WTC11 (cell line): ENCODE results near the gene RASAL2. TPM values are rescaled to one million over a fixed set of nuclear protein-coding genes. Genes with fewer than 3 reads are reported as not detected.

Experiments
- ATAC-seq: fragments of 200-7000 bp; cut with Tn5 transposase; 2 replicates; pipeline ENCODE4 v1.10.0; 2021; ENCODE audit warnings: mild to moderate bottlenecking, moderate library complexity
- CTCF ChIA-PET: fragments of 300-600 bp; sonication (Branson Sonifier 250); formaldehyde crosslinking; loops from one replicate; lab custom pipeline; 2021; ENCODE audit warnings: antibody characterized with exemption; lab: Charles Lee
- POLR2A ChIA-PET: fragments of 350-600 bp; sonication (Branson Sonifier 250); formaldehyde crosslinking; loops from one replicate; lab custom pipeline; 2021; ENCODE audit warnings: antibody characterized with exemption; lab: Charles Lee
- DNase-seq: peaks from one replicate; pipeline ENCODE4 v3.0.0; 2021; ENCODE audit warnings: low spot score
- H3K27ac Mint-ChIP-seq: 2 replicates; pipeline ENCODE4 v1.8.0; 2021; ENCODE audit warnings: mixed read lengths
- H3K27me3 Mint-ChIP-seq: 2 replicates; pipeline ENCODE4 v1.8.0; 2021; ENCODE audit warnings: low read depth, mild to moderate bottlenecking, moderate library complexity, mixed read lengths
- H3K36me3 Mint-ChIP-seq: 2 replicates; pipeline ENCODE4 v1.8.0; 2021; ENCODE audit warnings: mixed read lengths
- H3K4me1 Mint-ChIP-seq: 2 replicates; pipeline ENCODE4 v1.8.0; 2022; ENCODE audit warnings: mixed read lengths
- H3K4me3 Mint-ChIP-seq: 2 replicates; pipeline ENCODE4 v1.8.0; 2021; ENCODE audit warnings: mild to moderate bottlenecking, moderate library complexity, mixed read lengths
- H3K9me3 Mint-ChIP-seq: 2 replicates; pipeline ENCODE4 v1.8.0; 2021; ENCODE audit warnings: mixed read lengths
- ATF1 ChIP-seq: sonication (generic); formaldehyde crosslinking; IDR thresholded peaks from 2 replicates; pipeline ENCODE4 v1.8.1; 2023; ENCODE audit warnings: mild to moderate bottlenecking, moderate library complexity, missing genetic modification reagents
- FOXP1 ChIP-seq: sonication (generic); formaldehyde crosslinking; IDR thresholded peaks from 2 replicates; pipeline ENCODE4 v1.8.0; 2022; ENCODE audit warnings: missing genetic modification reagents, mild to moderate bottlenecking, moderate library complexity, borderline replicate concordance
- GABPB1 ChIP-seq: sonication (generic); formaldehyde crosslinking; IDR thresholded peaks from 2 replicates; pipeline ENCODE4 v1.8.1; 2023; ENCODE audit warnings: mild to moderate bottlenecking, missing genetic modification reagents
- GRHL2 ChIP-seq: fragments of 250-450 bp; sonication (Bioruptor Pico); IDR thresholded peaks from 2 replicates; pipeline ENCODE4 v1.8.0; 2022; ENCODE audit warnings: mild to moderate bottlenecking, moderate library complexity; ENCODE audit not compliant: insufficient replicate concordance, severe bottlenecking
- HMGA2 ChIP-seq: fragments of 250-450 bp; sonication (Bioruptor Pico); IDR thresholded peaks from 2 replicates; pipeline ENCODE4 v1.4.0; 2021; ENCODE audit warnings: mild to moderate bottlenecking, moderate library complexity
- OVOL2 ChIP-seq: fragments of 250-450 bp; sonication (Bioruptor Pico); IDR thresholded peaks from 2 replicates; pipeline ENCODE4 v1.9.0; 2021; ENCODE audit warnings: mild to moderate bottlenecking, borderline replicate concordance
- SMAD4 ChIP-seq: sonication (generic); formaldehyde crosslinking; IDR thresholded peaks from 2 replicates; pipeline ENCODE4 v1.8.0; 2022; ENCODE audit warnings: mild to moderate bottlenecking, missing genetic modification reagents
- TCF7 ChIP-seq: sonication (generic); formaldehyde crosslinking; IDR thresholded peaks from 2 replicates; pipeline ENCODE4 v1.8.0; 2022; ENCODE audit warnings: mild to moderate bottlenecking, low read depth, missing genetic modification reagents, moderate library complexity
- TEAD4 ChIP-seq: sonication (generic); formaldehyde crosslinking; IDR thresholded peaks from 2 replicates; pipeline ENCODE4 v1.8.0; 2022; ENCODE audit warnings: mild to moderate bottlenecking, missing genetic modification reagents
- ZNF263 ChIP-seq: sonication (generic); formaldehyde crosslinking; IDR thresholded peaks from 2 replicates; pipeline ENCODE4 v1.8.1; 2022; ENCODE audit warnings: low read depth, mild to moderate bottlenecking, moderate library complexity, missing genetic modification reagents
- ZNF416 ChIP-seq: fragments of 250-450 bp; sonication (Bioruptor Pico); IDR thresholded peaks from 2 replicates; pipeline ENCODE4 v1.9.0; 2021; ENCODE audit warnings: mild to moderate bottlenecking, inconsistent platforms
- total RNA-seq: library from RNA; stranded (reverse); gene quantifications from 3 replicates; pipeline ENCODE4 v1.2.3, GENCODE V29; 2021
- TF ChIP-seq, protein P1 (sequence below): sonication (generic); formaldehyde crosslinking; IDR thresholded peaks from 2 replicates; pipeline ENCODE4 v1.8.0; 2023; ENCODE audit warnings: mild to moderate bottlenecking, missing genetic modification reagents
- TF ChIP-seq, protein P2 (sequence below): sonication (generic); formaldehyde crosslinking; IDR thresholded peaks from 2 replicates; pipeline ENCODE4 v1.8.1; 2023; ENCODE audit warnings: mild to moderate bottlenecking, missing genetic modification reagents, moderate library complexity
- TF ChIP-seq, protein P3 (sequence below): sonication (generic); formaldehyde crosslinking; IDR thresholded peaks from 2 replicates; pipeline ENCODE4 v1.8.0; 2022; ENCODE audit warnings: mild to moderate bottlenecking, missing genetic modification reagents
- TF ChIP-seq, protein P4 (sequence below): sonication (generic); formaldehyde crosslinking; IDR thresholded peaks from 2 replicates; pipeline ENCODE4 v1.8.0; 2022; ENCODE audit warnings: mild to moderate bottlenecking, missing genetic modification reagents
- TF ChIP-seq, protein P5 (sequence below): fragments of 250-450 bp; sonication (Bioruptor Pico); IDR thresholded peaks from 2 replicates; pipeline ENCODE4 v1.9.0; 2021; ENCODE audit warnings: moderate library complexity, mild to moderate bottlenecking, inconsistent platforms, borderline replicate concordance
- TF ChIP-seq, protein P6 (sequence below): fragments of 250-450 bp; sonication (Bioruptor Pico); IDR thresholded peaks from 2 replicates; pipeline ENCODE4 v2.1.2; 2022; ENCODE audit warnings: mild to moderate bottlenecking, moderate library complexity
- TF ChIP-seq, protein P7 (sequence below): sonication (generic); formaldehyde crosslinking; IDR thresholded peaks from 2 replicates; pipeline ENCODE4 v1.8.1; 2022; ENCODE audit warnings: mild to moderate bottlenecking, missing genetic modification reagents, moderate library complexity, borderline replicate concordance

Gene RASAL2
- total RNA-seq, 1 experiment from 2014 or later: 29.5 TPM

DNA sequence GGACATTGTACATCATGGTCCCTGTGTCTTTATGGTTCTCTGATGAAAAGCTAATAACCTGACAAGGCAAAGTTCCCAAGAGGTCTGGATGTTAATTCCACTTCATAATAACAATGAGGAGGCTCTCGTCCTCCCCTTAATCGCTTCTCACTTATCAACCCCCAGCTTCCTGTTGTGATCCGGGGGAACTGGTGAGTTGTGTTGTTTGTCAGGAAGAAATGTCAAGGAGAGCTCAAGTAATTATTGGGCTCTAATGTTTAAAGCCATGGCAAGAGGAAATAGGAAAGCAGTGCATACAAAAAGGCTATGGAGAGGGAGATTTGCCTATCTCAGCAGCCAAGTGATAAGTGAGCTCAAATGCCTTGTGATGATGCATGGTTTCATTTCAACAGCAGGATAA is 42.8 kb upstream of the RASAL2 start:
- Mint-ChIP-seq H3K4me3 (no peak overlapping the region), H3K27me3 (no peaks in the 10 kb centered on the region)
- no peak for DNase-seq
- ChIA-PET CTCF (interaction anchor here (1.0 to 5.0 kb wide), 4 partner anchors 14 to 43 kb away, joined by 3 to 43 read pairs (median 16); partner anchors contain the start of gene RASAL2), POLR2A (no interaction called here)
- TF ChIP-seq TCF7 (CRISPR knock-in tag) (no peak), TEAD4 (CRISPR knock-in tag) (no peak), GRHL2 (CRISPR knock-in tag) (no peak), ZNF416 (no peak), OVOL2 (no peak), SMAD4 (no peak)
- TF ChIP-seq, protein P1, sequence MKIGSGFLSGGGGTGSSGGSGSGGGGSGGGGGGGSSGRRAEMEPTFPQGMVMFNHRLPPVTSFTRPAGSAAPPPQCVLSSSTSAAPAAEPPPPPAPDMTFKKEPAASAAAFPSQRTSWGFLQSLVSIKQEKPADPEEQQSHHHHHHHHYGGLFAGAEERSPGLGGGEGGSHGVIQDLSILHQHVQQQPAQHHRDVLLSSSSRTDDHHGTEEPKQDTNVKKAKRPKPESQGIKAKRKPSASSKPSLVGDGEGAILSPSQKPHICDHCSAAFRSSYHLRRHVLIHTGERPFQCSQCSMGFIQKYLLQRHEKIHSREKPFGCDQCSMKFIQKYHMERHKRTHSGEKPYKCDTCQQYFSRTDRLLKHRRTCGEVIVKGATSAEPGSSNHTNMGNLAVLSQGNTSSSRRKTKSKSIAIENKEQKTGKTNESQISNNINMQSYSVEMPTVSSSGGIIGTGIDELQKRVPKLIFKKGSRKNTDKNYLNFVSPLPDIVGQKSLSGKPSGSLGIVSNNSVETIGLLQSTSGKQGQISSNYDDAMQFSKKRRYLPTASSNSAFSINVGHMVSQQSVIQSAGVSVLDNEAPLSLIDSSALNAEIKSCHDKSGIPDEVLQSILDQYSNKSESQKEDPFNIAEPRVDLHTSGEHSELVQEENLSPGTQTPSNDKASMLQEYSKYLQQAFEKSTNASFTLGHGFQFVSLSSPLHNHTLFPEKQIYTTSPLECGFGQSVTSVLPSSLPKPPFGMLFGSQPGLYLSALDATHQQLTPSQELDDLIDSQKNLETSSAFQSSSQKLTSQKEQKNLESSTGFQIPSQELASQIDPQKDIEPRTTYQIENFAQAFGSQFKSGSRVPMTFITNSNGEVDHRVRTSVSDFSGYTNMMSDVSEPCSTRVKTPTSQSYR (CRISPR knock-in tag): no peak
- TF ChIP-seq, protein P2, sequence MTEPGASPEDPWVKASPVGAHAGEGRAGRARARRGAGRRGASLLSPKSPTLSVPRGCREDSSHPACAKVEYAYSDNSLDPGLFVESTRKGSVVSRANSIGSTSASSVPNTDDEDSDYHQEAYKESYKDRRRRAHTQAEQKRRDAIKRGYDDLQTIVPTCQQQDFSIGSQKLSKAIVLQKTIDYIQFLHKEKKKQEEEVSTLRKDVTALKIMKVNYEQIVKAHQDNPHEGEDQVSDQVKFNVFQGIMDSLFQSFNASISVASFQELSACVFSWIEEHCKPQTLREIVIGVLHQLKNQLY (CRISPR knock-in tag): no peak
- TF ChIP-seq, protein P3, sequence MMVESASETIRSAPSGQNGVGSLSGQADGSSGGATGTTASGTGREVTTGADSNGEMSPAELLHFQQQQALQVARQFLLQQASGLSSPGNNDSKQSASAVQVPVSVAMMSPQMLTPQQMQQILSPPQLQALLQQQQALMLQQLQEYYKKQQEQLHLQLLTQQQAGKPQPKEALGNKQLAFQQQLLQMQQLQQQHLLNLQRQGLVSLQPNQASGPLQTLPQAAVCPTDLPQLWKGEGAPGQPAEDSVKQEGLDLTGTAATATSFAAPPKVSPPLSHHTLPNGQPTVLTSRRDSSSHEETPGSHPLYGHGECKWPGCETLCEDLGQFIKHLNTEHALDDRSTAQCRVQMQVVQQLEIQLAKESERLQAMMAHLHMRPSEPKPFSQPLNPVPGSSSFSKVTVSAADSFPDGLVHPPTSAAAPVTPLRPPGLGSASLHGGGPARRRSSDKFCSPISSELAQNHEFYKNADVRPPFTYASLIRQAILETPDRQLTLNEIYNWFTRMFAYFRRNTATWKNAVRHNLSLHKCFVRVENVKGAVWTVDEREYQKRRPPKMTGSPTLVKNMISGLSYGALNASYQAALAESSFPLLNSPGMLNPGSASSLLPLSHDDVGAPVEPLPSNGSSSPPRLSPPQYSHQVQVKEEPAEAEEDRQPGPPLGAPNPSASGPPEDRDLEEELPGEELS (CRISPR knock-in tag): no peak
- TF ChIP-seq, all 79 proteins: peak for 0
- H3K9me3 Mint-ChIP-seq: no peaks in the 10 kb centered on the region
- peaks cover 51% of the 10 kb centered on the region for H3K4me1 Mint-ChIP-seq
- no peak overlapping the region for H3K27ac Mint-ChIP-seq
- H3K36me3 Mint-ChIP-seq: no peaks in the 10 kb centered on the region
- ATAC-seq: no peak

DNA sequence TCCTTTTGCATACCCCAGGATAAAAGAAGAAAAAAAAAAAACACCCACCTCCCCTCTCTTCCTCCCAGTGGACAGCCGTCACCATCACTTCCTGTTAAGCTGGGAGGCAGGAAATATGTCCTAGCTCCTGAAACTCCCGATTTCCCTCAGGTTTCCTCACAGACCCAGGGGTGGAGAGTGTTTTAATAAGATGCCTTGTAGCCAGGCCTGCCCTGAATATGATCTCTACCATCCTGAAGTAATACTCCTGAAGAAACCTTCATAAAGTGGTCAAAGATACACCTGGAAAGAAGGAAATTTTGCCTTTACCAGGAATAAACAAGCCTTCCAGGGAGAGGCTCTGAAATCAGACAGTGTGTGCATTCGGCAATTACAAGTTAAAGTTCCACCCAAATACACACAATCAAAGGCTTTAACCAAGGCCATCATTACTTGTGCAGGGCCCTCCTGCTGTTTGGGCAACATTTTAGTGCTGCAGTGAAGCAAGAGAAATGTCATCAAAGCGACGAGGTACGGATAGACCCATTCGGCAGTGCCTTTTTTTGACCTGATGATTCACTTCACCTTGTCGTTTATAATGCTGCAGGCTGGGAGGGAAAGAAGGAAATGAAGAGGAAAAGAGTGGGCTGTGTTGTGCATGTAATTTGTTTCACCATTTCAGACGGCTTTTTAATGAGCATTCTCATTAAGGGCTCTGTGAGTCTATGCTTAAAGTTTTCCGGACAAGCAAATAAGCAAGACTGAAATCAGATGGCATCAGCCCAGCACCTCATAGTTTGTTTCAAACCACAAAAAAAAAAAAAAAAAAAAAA is 41.0 kb upstream of the RASAL2 start:
- POLR2A ChIA-PET: interaction anchor here (0.6 to 0.7 kb wide), 2 partner anchors 8 to 24 kb away, joined by 3 to 5 read pairs; no protein-coding TSS in a partner anchor
- no peaks in the 10 kb centered on the region for H3K9me3 Mint-ChIP-seq
- H3K4me3 Mint-ChIP-seq: no peak overlapping the region
- no peaks in the 10 kb centered on the region for H3K27me3 Mint-ChIP-seq
- DNase-seq: no peak
- TF ChIP-seq, protein P4, sequence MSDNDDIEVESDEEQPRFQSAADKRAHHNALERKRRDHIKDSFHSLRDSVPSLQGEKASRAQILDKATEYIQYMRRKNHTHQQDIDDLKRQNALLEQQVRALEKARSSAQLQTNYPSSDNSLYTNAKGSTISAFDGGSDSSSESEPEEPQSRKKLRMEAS: no peak
- TF ChIP-seq, protein P5, sequence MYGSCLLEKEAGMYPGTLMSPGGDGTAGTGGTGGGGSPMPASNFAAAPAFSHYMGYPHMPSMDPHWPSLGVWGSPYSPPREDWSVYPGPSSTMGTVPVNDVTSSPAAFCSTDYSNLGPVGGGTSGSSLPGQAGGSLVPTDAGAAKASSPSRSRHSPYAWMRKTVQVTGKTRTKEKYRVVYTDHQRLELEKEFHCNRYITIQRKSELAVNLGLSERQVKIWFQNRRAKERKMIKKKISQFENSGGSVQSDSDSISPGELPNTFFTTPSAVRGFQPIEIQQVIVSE (CRISPR knock-in tag): no peak
- peak; percentile 53; the same call in 1 of the 2 replicates for TF ChIP-seq GABPB1 (CRISPR knock-in tag)
- TF ChIP-seq, all 79 proteins: peak for 1
- Mint-ChIP-seq H3K4me1 (peaks cover 63% of the 10 kb centered on the region), H3K36me3 (no peaks in the 10 kb centered on the region), H3K27ac (peak overlapping the region; percentile 6; the same call in 1 of the 2 replicates)
- CTCF ChIA-PET: interaction anchor here (0.6 to 5.0 kb wide), 6 partner anchors 15 to 449 kb away, joined by 3 to 43 read pairs (median 4); partner anchors contain the start of gene RASAL2
- no peak for ATAC-seq

DNA sequence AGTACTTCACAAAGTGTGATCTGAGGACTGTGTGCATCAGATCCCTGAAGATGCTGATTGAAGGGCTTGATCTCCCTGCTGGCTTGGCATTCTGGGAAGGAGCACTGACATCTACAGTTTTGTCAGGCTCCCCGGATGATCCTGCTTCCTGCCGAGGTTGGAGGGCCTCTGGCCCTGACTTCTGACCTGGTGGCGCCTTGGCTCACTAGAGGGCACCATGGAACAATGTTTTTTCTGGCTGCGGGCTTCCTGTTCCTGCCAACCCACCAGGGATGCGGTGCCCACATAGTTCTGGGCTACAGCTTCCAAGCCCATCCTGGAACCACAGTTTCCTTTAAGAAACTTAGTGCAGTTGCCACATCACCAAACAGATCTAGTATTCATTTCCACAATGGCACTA is 38.8 kb upstream of the RASAL2 start:
- ATAC-seq (peak; percentile 80), DNase-seq (peak; percentile 59)
- Mint-ChIP-seq H3K27ac (no peak overlapping the region), H3K27me3 (peaks cover 11% of the 10 kb centered on the region; the same call in 1 of the 2 replicates), H3K4me1 (peaks cover 82% of the 10 kb centered on the region), H3K4me3 (no peak overlapping the region), H3K9me3 (no peaks in the 10 kb centered on the region), H3K36me3 (no peaks in the 10 kb centered on the region)
- ChIA-PET CTCF (interaction anchor here (0.7 kb wide), 1 partner anchor 23 kb away, joined by 4 read pairs; no protein-coding TSS in a partner anchor), POLR2A (no interaction called here)
- TF ChIP-seq HMGA2: no peak
- no peak for TF ChIP-seq ATF1 (CRISPR knock-in tag)
- TF ChIP-seq, protein P6, sequence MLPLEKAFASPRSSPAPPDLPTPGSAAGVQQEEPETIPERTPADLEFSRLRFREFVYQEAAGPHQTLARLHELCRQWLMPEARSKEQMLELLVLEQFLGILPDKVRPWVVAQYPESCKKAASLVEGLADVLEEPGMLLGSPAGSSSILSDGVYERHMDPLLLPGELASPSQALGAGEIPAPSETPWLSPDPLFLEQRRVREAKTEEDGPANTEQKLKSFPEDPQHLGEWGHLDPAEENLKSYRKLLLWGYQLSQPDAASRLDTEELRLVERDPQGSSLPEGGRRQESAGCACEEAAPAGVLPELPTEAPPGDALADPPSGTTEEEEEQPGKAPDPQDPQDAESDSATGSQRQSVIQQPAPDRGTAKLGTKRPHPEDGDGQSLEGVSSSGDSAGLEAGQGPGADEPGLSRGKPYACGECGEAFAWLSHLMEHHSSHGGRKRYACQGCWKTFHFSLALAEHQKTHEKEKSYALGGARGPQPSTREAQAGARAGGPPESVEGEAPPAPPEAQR (CRISPR knock-in tag): no peak
- TF ChIP-seq FOXP1 (CRISPR knock-in tag): no peak
- TF ChIP-seq, protein P7, sequence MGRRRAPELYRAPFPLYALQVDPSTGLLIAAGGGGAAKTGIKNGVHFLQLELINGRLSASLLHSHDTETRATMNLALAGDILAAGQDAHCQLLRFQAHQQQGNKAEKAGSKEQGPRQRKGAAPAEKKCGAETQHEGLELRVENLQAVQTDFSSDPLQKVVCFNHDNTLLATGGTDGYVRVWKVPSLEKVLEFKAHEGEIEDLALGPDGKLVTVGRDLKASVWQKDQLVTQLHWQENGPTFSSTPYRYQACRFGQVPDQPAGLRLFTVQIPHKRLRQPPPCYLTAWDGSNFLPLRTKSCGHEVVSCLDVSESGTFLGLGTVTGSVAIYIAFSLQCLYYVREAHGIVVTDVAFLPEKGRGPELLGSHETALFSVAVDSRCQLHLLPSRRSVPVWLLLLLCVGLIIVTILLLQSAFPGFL (CRISPR knock-in tag): no peak
- TF ChIP-seq, protein P3 (CRISPR knock-in tag): no peak
- no peak for TF ChIP-seq ZNF263 (CRISPR knock-in tag)
